Lung (tissue), 12 donors: ENCODE measurements around the gene STXBP6. TPM values are rescaled to one million over a fixed set of nuclear protein-coding genes. Genes with fewer than 3 reads are reported as not detected.
A peak's percentile ranks its signal among the peaks of the same experiment; 100 is the strongest.

Source experiments
- ATAC-seq: fragments of 200-7000 bp; cut with Tn5 transposase; one replicate; pipeline ENCODE4 v1.9.1; 2020; ENCODE audit warnings: moderate number of reproducible peaks; ENCODE audit not compliant: insufficient read depth, low FRiP score
- DNase-seq, 3 donors: peaks; one replicate each; pipeline ENCODE4 v3.0.0-alpha.2; 2013 to 2017
- H3K27ac ChIP-seq, 2 donors: one replicate each; pipeline ENCODE4 v1.5.1; 2013; ENCODE audit warnings: mild to moderate bottlenecking in 2 of 2, moderate library complexity in 2 of 2, control low read depth in 1 of 2, inconsistent platforms in 1 of 2, low read depth in 1 of 2, low read length in 1 of 2
- H3K27me3 ChIP-seq, 3 donors: one replicate each; pipeline ENCODE4 v1.5.1; 2013; ENCODE audit warnings: low read length in 2 of 3; ENCODE audit not compliant: control insufficient read depth in 3 of 3, insufficient read depth in 3 of 3
- H3K36me3 ChIP-seq, 4 donors: one replicate each; pipeline ENCODE4 v1.5.1; 2013; ENCODE audit warnings: low read length in 4 of 4, mild to moderate bottlenecking in 1 of 4, moderate library complexity in 1 of 4; ENCODE audit not compliant: control insufficient read depth in 4 of 4, insufficient read depth in 4 of 4
- H3K4me1 ChIP-seq, 5 donors: one replicate each; pipeline ENCODE4 v1.5.1; 2013; ENCODE audit warnings: low read length in 5 of 5, mild to moderate bottlenecking in 2 of 5, moderate library complexity in 1 of 5; ENCODE audit not compliant: control insufficient read depth in 5 of 5, insufficient read depth in 5 of 5
- H3K4me3 ChIP-seq: one replicate; pipeline ENCODE4 v1.5.1; 2013; ENCODE audit warnings: mild to moderate bottlenecking, control low read depth, moderate library complexity
- H3K9ac ChIP-seq, 2 donors: one replicate each; pipeline ENCODE4 v1.5.1; 2013; ENCODE audit warnings: low read length in 2 of 2, control low read depth in 1 of 2; ENCODE audit not compliant: insufficient read depth in 1 of 2
- H3K9me3 ChIP-seq, 4 donors: one replicate each; pipeline ENCODE4 v1.5.1; 2013; ENCODE audit warnings: low read length in 3 of 4, mild to moderate bottlenecking in 1 of 4, moderate library complexity in 1 of 4; ENCODE audit not compliant: control insufficient read depth in 4 of 4, insufficient read depth in 3 of 4
- WGBS, 2 donors: extraction: QIAGEN DNeasy Blood & Tissue Kit; methylation state at CpG; one replicate each; pipeline ENCODE4 v1.1.7; 2013; 5-methylcytosine and 5-hydroxymethylcytosine counted together
- polyA plus RNA-seq, 2 donors: library from polyadenylated mRNA; stranded (reverse); fragments of 200-250 nt; gene quantifications; one replicate each; pipeline ENCODE4 v1.2.1, GENCODE V29; 2013
- total RNA-seq, 2 donors: library from RNA; depleted of rRNA in 1 of 2; stranded (reverse); fragments of >200 nt in 1 of 2; gene quantifications; one replicate each; pipeline ENCODE4 v1.2.1, GENCODE V29; 2014 to 2021
- TF ChIP-seq, protein P1 (sequence below): IDR thresholded peaks from 2 replicates; pipeline ENCODE4 v1.5.1; 2012; ENCODE audit warnings: mild to moderate bottlenecking; ENCODE audit errors: control extremely low read depth, extremely low read depth
- donor health status: control.
- donor health status: control.
- donor health status: Bipolar disorder and iron deficiency.
- donor health status: healthy.
- donor health status: DM: yes; HTN: yes; CAD: no.

The STXBP6 gene
- total and polyA plus RNA-seq, 4 donors: 9.3 to 42.5 (median 10.5) TPM

DNA sequence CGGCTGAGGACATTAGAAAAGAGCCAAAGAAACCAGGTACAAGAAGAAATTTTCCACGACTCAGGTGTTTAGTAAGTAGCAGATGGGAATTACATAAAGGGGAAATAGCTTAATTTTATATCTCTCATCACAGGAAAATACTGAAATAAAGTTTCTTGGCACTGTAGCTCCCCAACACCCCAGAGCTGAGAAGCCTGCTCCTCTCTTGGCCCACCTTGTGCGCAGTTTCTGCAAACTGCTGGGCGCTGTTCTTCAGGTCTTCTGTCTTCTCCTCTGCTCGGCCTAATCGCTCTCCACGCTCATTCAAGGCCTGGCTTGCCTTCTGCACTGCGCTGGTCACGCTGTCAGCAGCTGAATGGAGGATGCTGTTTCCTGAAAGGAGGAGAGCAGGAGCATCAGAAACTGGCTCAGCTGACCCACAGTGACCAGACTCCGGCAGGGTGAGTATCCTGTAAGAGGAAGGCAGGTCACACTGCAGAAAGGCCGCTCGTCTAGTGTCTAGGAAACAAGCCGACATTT is 231.1 kb downstream of the STXBP6 start:
- no peak overlapping the region for H3K27ac ChIP-seq
- WGBS, 2 donors: 92% methylated on average over 13 of the region's 13 CpGs
- H3K4me1 ChIP-seq: peaks cover 0 to 28% (median 19%) of the 10 kb centered on the region in 5 donors
- H3K9ac ChIP-seq: no peak overlapping the region
- H3K4me3 ChIP-seq: no peak overlapping the region
- TF ChIP-seq, protein P1, sequence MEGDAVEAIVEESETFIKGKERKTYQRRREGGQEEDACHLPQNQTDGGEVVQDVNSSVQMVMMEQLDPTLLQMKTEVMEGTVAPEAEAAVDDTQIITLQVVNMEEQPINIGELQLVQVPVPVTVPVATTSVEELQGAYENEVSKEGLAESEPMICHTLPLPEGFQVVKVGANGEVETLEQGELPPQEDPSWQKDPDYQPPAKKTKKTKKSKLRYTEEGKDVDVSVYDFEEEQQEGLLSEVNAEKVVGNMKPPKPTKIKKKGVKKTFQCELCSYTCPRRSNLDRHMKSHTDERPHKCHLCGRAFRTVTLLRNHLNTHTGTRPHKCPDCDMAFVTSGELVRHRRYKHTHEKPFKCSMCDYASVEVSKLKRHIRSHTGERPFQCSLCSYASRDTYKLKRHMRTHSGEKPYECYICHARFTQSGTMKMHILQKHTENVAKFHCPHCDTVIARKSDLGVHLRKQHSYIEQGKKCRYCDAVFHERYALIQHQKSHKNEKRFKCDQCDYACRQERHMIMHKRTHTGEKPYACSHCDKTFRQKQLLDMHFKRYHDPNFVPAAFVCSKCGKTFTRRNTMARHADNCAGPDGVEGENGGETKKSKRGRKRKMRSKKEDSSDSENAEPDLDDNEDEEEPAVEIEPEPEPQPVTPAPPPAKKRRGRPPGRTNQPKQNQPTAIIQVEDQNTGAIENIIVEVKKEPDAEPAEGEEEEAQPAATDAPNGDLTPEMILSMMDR: no peak
- ATAC-seq (no peak), DNase-seq (no peak)
- no peaks in the 10 kb centered on the region for H3K9me3 ChIP-seq
- H3K36me3 ChIP-seq: peaks cover 0 to 3% (median 0%) of the 10 kb centered on the region in 4 donors
- no peaks in the 10 kb centered on the region for H3K27me3 ChIP-seq

DNA sequence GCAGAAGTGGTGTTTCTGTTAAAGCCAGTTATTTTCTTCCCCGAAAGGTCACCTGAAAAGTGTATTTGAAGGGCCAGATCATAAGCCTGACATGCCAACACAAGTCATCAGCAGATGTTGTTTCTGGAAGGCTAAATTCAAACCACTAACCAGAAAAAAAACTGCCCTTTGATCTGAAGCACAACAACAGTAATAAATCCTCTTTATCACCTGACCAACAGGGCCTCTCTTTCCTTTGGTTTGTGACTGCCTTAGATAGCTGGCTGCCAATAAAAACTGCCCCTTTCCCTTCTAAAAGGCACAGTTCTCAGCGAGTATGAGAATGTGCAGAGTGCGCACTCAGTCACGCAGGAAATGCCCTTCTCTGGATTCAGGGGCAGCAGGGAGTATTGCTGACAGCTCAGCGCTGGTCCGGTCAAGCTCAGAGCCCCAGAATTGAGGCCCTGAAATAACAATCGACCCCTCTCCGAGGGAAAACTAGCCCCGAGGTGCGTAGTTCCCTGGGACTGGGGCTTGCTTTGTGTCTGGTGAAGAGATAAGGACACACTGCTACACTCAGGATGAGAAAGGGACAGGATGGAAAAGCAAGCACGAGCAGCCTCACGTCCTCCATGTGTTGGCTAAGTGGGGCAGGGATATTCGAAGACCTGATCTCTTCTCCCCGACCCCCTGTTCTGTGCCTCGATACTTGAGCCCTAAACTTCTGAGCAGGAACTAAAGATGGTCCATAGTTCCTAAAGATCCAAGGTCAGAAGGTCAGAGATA is 231.7 kb downstream of the STXBP6 start:
- Histone ChIP-seq H3K27ac (peak overlapping the region; percentile 23 to 65), H3K9ac (no peak overlapping the region), H3K4me3 (no peak overlapping the region), H3K27me3 (no peaks in the 10 kb centered on the region), H3K36me3 (peaks cover 0 to 3% (median 0%) of the 10 kb centered on the region in 4 donors), H3K9me3 (no peaks in the 10 kb centered on the region), H3K4me1 (peaks cover 0 to 28% (median 19%) of the 10 kb centered on the region in 5 donors)
- 57 to 69% methylated on average over 15 of the region's 15 CpGs for WGBS, 2 donors
- ATAC-seq (no peak), DNase-seq (peak in 1 of 3 donors; percentile 32)
- TF ChIP-seq, protein P1: no peak

DNA sequence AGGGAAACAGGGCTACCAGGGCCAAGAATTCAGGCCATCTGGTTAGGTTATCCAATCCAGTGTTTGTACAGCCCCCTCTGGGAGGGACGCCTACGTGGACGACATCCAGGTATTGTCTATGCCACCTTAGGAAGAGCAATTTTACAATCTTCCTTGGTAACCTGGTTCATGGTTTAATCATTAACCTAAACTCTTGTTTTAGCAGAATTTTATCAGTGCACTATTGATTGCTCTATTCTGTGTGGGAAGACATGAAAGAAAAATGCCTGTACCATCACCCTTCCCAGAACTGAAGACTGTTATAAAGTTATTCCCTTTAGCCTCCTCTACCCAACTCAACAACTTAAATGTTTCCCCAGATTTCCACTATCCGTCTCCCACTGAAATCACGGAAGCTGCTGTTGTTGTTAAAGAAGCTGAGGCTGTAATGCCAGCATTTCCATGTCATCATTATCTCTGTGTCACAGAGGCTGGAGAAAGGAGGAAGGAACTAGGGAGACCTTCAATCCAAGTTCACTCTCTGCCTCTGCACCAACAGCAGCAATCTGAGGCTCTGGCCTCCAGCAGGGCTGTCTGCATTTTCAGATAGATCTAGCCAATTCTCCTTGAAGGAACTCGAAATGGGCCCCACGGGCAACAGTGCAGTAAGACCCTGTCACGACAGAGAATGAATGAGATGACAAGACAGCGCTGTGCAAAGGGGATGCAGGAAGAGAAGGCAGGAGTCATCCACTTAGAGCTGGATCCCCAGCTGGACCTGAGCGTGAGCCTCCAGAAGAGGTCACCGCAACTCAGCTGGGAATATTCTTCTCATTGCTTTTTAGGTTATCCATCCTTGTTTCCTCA is 232.5 kb downstream of the STXBP6 start:
- Histone ChIP-seq H3K27me3 (no peaks in the 10 kb centered on the region), H3K4me3 (no peak overlapping the region), H3K36me3 (peaks cover 0 to 3% (median 0%) of the 10 kb centered on the region in 4 donors), H3K9me3 (no peaks in the 10 kb centered on the region), H3K27ac (peak overlapping the region; percentile 64 to 72), H3K9ac (no peak overlapping the region), H3K4me1 (peaks cover 0 to 33% (median 24%) of the 10 kb centered on the region in 5 donors)
- no peak for ATAC-seq
- 60 to 63% methylated on average over 11 of the region's 11 CpGs for WGBS, 2 donors
- TF ChIP-seq, protein P1: no peak
- peak in 2 of 3 donors; percentile 65 to 71 for DNase-seq
